Fibroblast of pulmonary artery (primary cell): ENCODE measurements around the gene CPNE5.
"Not testable (repeated sequence)": the region's sequence is repeated elsewhere in the genome, so short reads cannot be mapped to it uniquely, and the experiment has no call there.

Source experiments
- DNase-seq: peaks from one replicate; pipeline ENCODE4 v3.0.0-alpha.2; 2010; ENCODE audit warnings: low read depth
- H3K4me3 ChIP-seq: replicated peaks from 2 replicates; pipeline ENCODE4 v1.5.1; 2011; ENCODE audit warnings: low read depth, mild to moderate bottlenecking, control low read depth, low read length, moderate library complexity
- TF ChIP-seq, protein P1 (sequence below): IDR thresholded peaks from 2 replicates; pipeline ENCODE4 v1.5.1; 2011; ENCODE audit warnings: mild to moderate bottlenecking, control low read depth, low read length, inconsistent platforms; ENCODE audit errors: missing control alignments

CPNE5 gene

DNA sequence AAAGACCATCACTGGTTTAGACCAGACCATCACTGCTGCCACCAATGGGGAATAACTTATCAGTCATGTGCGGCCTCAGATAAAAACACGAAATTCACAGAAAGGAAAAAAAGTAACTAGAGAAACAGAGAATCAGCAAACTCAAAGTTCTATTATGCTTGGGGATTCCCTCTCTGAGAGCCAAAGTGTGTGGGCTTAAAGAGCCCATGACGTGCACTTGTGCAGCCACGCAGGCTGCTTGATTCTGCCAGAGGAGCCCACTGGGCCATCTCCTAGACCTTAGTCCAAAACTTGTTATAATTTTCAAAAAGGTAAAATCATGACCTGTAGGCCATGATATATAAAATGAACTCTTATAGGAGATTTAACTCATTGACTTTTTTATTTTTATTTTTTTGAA lies 126.4 kb downstream of the CPNE5 start:
- DNase-seq: no peak
- TF ChIP-seq, protein P1, sequence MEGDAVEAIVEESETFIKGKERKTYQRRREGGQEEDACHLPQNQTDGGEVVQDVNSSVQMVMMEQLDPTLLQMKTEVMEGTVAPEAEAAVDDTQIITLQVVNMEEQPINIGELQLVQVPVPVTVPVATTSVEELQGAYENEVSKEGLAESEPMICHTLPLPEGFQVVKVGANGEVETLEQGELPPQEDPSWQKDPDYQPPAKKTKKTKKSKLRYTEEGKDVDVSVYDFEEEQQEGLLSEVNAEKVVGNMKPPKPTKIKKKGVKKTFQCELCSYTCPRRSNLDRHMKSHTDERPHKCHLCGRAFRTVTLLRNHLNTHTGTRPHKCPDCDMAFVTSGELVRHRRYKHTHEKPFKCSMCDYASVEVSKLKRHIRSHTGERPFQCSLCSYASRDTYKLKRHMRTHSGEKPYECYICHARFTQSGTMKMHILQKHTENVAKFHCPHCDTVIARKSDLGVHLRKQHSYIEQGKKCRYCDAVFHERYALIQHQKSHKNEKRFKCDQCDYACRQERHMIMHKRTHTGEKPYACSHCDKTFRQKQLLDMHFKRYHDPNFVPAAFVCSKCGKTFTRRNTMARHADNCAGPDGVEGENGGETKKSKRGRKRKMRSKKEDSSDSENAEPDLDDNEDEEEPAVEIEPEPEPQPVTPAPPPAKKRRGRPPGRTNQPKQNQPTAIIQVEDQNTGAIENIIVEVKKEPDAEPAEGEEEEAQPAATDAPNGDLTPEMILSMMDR: no peak
- H3K4me3 ChIP-seq: no peak overlapping the region

DNA sequence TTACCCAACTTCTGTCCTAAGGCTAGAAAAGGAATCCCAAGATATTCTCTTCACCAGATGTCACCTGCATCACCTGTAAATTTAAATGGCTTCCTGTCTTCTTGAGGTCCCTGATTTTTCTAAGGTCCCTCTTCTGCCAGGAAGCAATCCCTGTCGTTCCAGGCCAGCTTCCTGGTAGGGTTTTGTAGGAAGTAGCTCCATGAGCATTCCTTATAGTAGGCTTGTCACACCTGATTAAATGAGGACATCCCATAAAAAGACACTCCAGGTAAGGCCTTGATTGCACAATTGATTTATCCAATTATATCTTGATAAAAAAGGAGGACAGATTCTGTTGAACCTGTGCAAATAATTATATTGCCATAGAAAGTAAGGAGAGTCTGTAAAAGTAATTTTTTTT lies 132.9 kb downstream of the CPNE5 start:
- H3K4me3 ChIP-seq: no peak overlapping the region
- TF ChIP-seq, protein P1: no peak
- no peak for DNase-seq

DNA sequence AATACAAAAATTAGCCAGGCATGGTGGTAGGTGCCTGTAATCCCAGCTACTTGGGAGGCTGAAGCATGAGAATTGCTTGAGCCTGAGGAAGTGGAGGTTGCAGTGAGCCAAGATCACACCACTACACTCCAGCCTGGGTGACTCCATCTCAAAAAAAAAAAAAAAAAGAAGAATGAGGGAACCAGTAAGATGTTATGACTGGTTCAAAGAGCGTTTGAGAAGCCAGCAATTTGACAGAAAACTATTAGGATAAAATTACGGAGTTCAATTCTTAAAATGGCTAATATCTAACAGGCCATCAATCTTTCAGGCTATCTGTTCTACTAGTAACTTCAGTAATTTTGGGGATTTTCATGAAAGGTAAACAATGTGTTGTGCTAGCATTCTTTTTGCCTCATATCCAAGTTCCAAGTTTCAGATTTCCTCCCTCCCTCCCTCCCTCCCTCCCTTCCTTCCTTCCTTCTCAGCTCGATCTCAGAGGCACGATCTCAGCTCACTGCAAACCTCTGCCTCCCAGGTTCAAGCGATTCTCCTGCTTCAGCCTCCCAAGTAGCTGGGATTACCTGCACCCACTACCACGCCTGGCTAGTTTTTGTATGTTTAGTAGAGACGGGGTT lies 134.2 kb downstream of the CPNE5 start:
- not testable (repeated sequence) for DNase-seq, H3K4me3 ChIP-seq

DNA sequence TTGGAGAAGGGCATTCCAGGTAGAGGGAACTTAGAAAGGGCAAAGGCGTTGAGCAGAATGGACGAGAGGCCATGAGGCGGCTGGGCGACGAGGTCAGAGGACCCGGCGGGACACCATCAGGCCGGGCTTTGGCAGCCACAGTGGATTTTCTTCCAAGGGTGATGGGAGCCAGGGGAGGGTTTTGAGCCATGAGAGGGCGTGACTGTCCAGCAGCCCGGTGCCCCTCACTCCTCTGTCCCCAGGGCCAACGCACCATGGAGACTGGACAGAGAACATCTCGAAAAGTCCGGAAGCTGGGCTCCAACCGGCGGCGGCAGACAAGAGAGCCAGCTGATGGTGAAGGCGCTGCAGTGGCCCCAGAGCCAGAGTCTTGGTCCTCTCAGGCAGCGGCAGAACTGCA lies 135.3 kb downstream of the CPNE5 start:
- TF ChIP-seq, protein P1: no peak
- H3K4me3 ChIP-seq: no peak overlapping the region
- DNase-seq: no peak

DNA sequence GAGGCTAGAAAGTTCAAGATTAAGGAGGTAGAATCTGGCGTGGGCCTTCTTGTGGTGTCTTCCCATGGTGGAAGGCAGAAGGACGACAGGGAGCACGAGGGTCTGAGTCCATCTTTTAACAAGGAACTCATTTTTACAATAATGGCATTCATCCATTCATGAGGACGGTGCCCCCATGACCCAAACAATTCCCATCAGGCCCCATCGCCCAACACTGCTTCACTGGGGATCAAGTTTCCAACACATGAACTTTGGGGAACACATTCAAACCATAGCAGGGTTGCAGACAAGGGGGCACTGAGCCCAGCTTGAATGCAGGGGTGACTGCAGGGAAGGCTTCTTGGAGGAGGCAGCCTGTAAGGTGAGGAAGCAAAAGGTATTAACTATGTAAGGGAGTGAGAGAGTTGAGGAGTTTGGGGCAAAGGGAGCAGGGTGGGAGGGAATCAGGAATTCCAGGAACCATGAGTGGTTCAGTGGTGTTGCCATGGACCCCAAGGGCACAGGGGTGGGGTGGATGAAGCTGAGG lies 136.1 kb downstream of the CPNE5 start:
- no peak overlapping the region for H3K4me3 ChIP-seq
- no peak for DNase-seq
- TF ChIP-seq, protein P1: no peak

DNA sequence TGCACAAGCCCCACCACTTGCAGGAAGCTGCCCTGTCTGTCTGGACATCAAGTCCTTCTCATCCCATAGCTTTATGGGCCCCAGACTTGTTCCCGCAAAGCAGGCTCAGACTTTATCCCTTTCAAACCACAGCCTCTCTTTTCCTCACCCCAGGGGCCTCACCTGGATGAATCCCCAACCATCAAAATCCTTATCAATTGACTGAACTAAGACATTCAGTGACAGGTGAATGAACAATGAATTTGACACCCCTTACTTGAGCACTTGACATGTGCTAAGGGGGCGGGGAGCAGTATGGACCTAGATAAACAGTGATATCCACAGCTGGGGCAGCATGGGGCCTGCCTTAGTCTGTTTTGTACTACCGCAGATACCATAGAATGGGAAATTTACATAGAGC lies 136.6 kb downstream of the CPNE5 start:
- TF ChIP-seq, protein P1: no peak
- no peak for DNase-seq
- H3K4me3 ChIP-seq: no peak overlapping the region

DNA sequence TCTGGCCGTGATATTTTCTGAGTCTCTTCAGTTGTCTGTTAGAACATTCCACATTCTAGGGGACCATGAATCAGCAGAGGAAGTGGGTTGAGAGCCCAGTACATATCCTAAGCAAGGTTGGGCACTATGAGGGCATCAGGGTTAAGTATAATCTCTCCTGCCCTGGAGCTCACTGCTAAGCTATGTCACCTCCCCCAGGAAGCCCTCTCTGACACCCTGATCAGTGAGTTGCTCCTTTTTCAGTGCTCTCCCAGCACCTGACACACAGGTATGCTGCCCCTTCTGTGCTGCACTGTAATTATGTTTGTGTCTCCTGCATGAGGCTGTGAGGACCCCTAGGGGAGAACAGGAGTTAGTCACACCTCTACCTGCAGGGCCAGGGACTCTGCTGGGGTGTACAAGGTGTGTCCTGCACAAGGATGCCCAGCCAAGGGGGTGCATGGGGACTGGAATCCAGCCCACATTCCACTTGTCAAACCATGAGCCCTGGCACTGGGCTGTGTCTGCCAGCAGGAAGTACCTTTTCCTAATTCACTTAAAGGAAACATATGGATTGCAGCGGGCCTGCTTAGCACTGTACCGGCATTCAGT lies 137.7 kb downstream of the CPNE5 start:
- TF ChIP-seq, protein P1: no peak
- no peak overlapping the region for H3K4me3 ChIP-seq
- DNase-seq: no peak
